ACHN (cell line): ENCODE data around the gene BCL6B.
"Not testable (repeated sequence)": the region's sequence is repeated elsewhere in the genome, so short reads cannot be mapped to it uniquely, and the experiment has no call there.

Experiments used
- DNase-seq: peaks from one replicate; pipeline ENCODE4 v3.0.0-alpha.2; 2015
- in situ Hi-C: cut with HindIII; loops from 2 replicates; pipeline ENCODE4 v1.10.0; 2017; ENCODE audit warnings: low sequenced_read_pairs, low pct_ligation_motif_present, low pct_unique_long_range_greater_than_20kb

Gene BCL6B

GRCh38 chr17:7046127-7046724, 23.4 kb downstream of the BCL6B start:
- in situ Hi-C loops = no loop called here
- no peak for DNase-seq

- in situ Hi-C loops, DNase-seq: not testable (repeated sequence)
Measured at GRCh38 chr17:7046725-7047397, 24.0 kb downstream of the BCL6B start.

- DNase-seq = no peak
- in situ Hi-C loops = no loop called here
Measured at GRCh38 chr17:7047566-7047965, 24.7 kb downstream of the BCL6B start.

GRCh38 chr17:7048968-7049367, 26.1 kb downstream of the BCL6B start:
- no peak for DNase-seq
- in situ Hi-C loops = no loop called here

DNA sequence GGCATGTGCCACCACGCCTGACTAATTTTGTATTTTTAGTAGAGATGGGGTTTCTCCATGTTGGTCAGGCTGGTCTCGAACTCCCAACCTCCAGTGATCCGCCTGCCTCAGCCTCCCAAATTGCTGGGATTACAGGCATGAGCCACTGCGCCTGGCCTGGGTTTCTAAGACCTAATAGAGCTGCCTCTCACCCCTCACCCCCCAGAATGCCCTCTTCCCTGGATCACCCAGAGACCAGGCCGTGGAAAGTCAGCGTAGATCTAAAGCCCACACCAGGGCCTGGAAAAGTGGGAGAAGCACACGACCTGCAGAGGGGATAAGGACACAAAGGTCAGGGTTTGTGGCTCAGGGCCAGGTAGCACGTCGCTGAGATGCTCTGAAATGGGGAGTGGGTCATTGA, 27.7 kb downstream of the BCL6B start:
- DNase-seq, in situ Hi-C loops: not testable (repeated sequence)

GRCh38 chr17:7056386-7056785, 33.5 kb downstream of the BCL6B start:
- peak; percentile 44 for DNase-seq
- in situ Hi-C loops = no loop called here

GRCh38 chr17:7058831-7059447, 36.1 kb downstream of the BCL6B start:
- in situ Hi-C loops = no loop called here
- no peak for DNase-seq

DNA sequence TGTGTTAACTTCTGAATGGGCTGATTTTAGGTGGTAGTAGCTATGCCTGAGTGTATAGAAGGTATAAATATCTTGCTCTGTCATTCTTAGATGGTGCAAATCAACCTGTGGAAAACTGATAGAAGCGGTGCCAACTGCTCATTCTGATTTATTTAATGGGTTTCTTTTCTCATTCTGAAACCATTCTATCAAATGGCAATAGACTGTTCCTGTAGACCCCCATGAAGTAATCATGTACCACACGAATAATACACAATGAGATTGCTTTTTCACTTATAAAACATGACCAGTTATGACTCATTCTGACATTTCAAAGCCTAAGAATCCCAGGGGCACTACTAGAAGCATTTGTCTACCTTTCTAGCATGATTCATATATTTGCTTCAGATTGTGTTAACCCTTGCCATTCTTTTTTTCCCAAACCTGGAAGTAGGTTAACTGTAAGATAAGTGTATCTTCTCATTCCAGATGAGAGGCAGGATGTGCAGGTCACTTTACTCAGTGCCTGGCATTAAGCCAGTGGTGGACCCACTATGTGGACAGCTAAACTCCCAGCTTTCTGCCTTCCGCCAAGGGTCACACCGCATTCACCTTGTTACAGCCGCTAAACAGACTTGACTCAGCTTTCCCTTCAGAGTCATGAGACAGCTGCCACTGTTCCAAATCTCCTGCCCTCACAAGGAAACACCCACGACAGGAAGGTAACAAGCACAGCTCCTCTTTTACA, 37.5 kb downstream of the BCL6B start:
- in situ Hi-C loops = no loop called here
- DNase-seq = peak; percentile 92

- in situ Hi-C loops = no loop called here
- no peak for DNase-seq
Measured at GRCh38 chr17:7063518-7064094, 40.8 kb downstream of the BCL6B start.

DNA sequence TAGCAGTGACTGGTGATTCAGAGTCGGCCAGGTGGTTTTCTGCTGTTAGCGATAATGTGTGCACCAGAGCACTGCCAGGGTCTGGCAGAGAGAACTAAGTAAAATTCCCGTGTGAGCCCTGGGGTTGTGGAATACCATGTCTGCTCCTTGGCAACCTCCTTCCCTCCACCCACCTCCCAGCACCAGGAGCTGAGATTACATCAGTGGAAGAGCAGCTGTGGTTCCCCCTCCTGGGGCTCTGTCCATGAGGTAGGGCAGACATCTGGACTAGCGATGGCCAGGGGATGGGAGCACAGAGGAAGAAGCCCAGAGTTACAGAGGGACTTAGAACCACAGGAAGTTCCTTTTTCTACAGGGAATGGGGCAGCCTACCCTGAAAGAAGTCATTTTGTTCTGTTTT, 41.4 kb downstream of the BCL6B start:
- no peak for DNase-seq
- in situ Hi-C loops = no loop called here

DNA sequence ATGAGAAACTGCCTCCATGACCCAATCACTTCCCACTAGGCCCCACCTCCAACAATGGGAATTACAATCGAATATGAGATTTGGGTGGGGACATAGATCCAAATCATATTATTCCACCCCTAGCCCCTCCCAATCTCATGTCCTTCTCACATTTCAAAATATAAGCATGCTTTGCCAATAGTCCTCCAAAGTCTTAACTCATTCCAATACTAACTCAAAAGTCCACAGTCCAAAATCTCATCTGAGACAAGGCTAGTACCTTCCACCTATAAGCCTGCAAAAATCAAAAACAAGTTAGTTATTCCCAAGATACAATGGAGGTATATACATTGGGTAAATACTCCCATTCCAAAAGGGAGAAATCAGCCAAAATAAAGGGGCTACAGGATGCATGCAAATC, 44.3 kb downstream of the BCL6B start:
- DNase-seq = no peak
- in situ Hi-C loops = no loop called here

DNA sequence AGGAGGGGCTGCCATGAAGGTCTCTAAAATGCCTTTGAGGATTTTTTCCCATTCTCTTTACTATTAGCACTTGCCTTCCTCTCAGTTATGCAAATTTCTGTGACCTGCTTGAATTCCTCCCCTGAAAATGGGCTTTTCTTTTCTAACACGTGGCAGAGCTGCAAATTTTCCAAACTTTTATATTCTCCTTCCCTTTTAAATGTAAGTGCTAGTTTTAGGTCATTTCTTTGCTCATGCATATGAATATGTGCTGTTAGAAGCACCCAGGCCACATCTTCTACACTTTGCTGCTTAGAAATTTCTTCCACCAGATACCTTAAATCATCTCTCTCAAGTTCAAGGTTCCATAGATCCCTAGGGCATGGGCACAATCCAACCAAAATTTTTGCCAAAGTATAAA, 45.4 kb downstream of the BCL6B start:
- in situ Hi-C loops = no loop called here
- DNase-seq = no peak

DNA sequence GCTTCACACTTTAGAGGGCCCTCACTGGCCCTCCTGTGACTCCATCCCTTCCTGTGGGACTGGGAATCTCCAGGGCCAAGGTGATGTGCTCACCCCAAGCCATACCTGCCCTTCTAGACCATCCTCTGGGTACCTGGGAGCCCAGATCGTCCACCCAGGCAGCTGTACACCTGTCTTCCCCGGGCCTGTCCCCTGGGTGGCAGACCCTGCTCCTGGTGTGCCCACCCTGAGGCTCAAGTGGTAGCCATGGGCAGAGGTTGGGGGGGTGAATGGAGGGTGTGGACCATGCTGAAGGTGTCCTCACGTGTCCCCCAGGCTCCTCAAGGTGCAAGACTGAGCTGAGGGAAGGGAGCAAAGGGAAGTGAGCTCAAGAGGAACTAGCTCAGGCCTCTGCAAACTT, 47.9 kb downstream of the BCL6B start:
- no peak for DNase-seq
- in situ Hi-C loops = no loop called here

DNA sequence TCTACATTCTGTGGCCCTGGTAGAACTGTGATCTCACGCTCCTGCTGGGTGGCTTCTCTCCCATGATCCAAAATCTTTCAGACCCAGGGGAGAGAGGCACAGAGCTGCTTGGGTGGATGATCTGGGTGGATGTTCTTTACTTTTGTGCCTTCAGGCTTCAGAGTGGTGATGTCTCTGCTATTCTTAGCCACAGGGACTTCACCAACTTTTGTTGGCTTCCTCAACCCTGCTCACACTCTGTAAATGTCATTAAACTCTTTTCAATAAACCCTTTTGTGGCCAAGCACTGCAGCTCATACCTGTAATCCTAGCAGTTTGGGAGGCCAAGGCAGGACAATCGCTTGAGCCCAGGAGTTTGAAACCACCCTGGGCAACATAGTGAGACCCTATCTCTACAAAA, 49.6 kb downstream of the BCL6B start:
- no peak for DNase-seq
- in situ Hi-C loops = no loop called here

DNA sequence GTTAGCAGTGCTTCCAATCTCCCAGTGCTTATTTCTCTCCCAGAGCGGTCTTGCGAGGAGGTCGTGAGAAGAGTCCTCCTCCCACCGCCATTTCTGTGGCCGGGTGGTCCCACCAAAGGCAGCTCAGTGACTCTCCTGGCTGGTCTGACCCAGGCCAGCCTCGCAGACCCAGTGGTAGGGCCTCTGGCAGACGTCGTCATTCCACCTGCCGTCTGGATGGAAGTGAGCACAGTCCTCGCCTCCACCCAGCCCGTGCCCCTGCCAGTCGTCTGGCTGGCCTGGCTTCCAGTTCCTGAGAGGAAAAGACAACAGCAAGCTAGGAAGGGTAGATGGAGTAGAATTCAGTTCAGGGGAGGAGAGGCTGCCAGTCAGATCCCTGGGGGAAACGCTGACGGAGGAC, 52.1 kb downstream of the BCL6B start:
- DNase-seq = no peak
- in situ Hi-C loops = no loop called here

DNA sequence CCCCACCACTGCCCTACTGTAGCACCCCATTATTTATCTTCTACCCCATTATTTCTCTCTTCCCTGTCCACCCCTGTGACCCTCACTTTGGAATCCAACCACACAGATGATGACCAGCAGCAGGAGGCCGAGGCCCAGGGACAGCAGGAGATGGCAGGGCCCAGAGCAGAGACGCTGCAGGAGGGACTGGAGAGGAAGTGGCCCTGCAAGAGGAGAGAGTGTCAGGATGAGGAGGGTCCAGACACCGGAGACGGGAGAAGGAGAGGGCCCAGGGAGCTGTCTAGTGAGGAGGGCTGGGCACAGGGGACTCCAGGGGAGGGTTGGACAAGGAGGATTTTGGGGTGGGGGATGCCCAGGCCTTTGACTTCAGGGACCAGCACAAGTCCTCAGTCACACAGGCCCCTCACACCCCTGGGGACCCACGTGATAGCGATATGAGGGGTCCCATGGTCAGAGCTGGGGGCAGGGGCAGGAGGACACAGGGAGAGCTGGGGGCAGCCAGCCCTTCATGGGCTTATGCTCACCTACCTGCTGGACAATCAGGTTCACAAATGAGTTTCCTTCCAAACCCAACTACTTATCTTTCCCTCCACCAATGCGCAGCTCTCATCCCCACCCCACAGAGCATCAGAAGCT, 55.2 kb downstream of the BCL6B start:
- DNase-seq = no peak
- in situ Hi-C loops = no loop called here

DNA sequence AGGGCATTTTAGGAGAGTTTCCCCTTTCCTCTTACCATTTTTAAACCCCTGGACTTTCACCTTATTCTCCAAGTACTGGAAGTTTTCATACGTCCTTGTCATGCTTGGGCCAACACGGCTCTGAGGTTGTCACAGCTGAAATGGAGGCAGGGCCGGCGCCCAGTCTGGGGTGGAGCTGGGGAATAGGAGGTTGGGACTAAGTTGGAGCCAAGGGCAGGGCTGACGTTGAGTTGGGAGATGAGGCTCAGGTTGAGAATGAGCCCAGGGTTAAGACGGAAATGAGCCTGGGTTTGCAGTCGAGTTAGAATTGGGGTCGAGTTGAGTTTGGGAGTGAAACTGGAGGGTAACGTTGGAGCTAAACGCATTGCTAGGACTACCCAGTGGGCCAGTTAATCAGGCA, 55.9 kb downstream of the BCL6B start:
- DNase-seq = no peak
- in situ Hi-C loops = no loop called here
